ENCODE data around the gene ZMYND8. TPM values are rescaled to one million over a fixed set of nuclear protein-coding genes. Genes with fewer than 3 reads are reported as not detected.

Gene ZMYND8
- total RNA-seq, 1 experiment from 2014 or later: 107 TPM

GRCh38 chr20:47250360-47250759 lies 106.1 kb downstream of the ZMYND8 start:
- H4K20me1 ChIP-seq (ENCODE audit: insufficient read depth): peaks cover 47% of the 10 kb centered on the region
- no peaks in the 10 kb centered on the region for H3K79me2 ChIP-seq (ENCODE audit: low read depth)
- BruUV-seq (replicated peaks): no TSS peak
- H3K36me3 ChIP-seq (ENCODE audit: low read depth): peaks cover 63% of the 10 kb centered on the region
- CTCF ChIA-PET: no interaction called here
- H2AFZ ChIP-seq: no peak overlapping the region
- POLR2A ChIA-PET (ENCODE audit: unreplicated experiment): no interaction called here
- TF ChIP-seq EZH2 (IDR thresholded peaks at IDR 0.05; ENCODE audit: low read depth): no peak
- TF ChIP-seq, protein P1, sequence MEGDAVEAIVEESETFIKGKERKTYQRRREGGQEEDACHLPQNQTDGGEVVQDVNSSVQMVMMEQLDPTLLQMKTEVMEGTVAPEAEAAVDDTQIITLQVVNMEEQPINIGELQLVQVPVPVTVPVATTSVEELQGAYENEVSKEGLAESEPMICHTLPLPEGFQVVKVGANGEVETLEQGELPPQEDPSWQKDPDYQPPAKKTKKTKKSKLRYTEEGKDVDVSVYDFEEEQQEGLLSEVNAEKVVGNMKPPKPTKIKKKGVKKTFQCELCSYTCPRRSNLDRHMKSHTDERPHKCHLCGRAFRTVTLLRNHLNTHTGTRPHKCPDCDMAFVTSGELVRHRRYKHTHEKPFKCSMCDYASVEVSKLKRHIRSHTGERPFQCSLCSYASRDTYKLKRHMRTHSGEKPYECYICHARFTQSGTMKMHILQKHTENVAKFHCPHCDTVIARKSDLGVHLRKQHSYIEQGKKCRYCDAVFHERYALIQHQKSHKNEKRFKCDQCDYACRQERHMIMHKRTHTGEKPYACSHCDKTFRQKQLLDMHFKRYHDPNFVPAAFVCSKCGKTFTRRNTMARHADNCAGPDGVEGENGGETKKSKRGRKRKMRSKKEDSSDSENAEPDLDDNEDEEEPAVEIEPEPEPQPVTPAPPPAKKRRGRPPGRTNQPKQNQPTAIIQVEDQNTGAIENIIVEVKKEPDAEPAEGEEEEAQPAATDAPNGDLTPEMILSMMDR (conservative IDR thresholded peaks at IDR 0.05): no peak
- H3K9me2 ChIP-seq (ENCODE audit: insufficient read depth): no peaks in the 10 kb centered on the region
- H3F3A ChIP-seq (ENCODE audit: insufficient read depth, low read depth): peaks cover 35% of the 10 kb centered on the region
- no peak overlapping the region for H3K27ac ChIP-seq
- H3K4me3 ChIP-seq: no peak overlapping the region
- intact Hi-C loops (cut with micrococcal nuclease; ENCODE audit: unreplicated experiment): no loop called here
- H3K4me1 ChIP-seq (replicated peaks; ENCODE audit: insufficient read depth): no peaks in the 10 kb centered on the region
- H3K27me3 ChIP-seq (ENCODE audit: insufficient read depth, low read depth): no peaks in the 10 kb centered on the region
- DNase-seq: no peak
- no peak overlapping the region for H3K4me2 ChIP-seq
- H3K9me3 ChIP-seq (ENCODE audit: insufficient read depth, low read depth): no peaks in the 10 kb centered on the region

- CTCF ChIA-PET: interaction anchor here (0.6 kb wide), 1 partner anchor 252 kb away, joined by 5 read pairs; the partner anchor contains the start of gene NCOA3
- TF ChIP-seq, protein P1 (conservative IDR thresholded peaks at IDR 0.05): no peak
- no peak for TF ChIP-seq EZH2 (IDR thresholded peaks at IDR 0.05; ENCODE audit: low read depth)
- POLR2A ChIA-PET (ENCODE audit: unreplicated experiment): interaction anchor here (0.6 kb wide), 1 partner anchor 24 kb away, joined by 4 read pairs; no protein-coding TSS in a partner anchor
Observed at GRCh38 chr20:47249913-47250312, 106.6 kb downstream of the ZMYND8 start.

DNA sequence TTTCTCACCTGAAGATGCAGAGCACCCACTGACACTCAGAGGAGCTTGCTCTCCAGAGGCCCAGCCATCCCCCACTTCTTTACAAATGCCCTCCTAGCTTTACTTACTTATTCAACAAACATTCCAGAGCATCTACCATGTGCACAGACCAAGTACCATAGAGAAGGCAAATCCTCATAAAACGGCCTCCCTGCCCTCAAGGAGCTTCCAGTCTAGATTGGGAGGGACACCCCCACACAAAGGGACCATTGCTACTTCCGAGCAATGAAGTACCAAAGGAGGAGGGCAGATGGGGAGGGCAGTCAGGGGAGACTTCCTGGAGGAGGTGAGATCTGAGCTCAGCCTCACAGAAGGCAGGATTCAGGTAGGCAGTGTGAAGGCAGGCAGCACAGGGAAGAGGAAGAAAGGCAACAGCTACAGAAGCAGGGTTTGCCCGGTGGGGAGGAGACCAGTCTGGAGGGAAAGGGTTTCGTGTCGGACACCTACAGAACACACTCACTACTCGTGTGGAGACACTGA lies 108.0 kb downstream of the ZMYND8 start:
- peaks cover 51% of the 10 kb centered on the region for H4K20me1 ChIP-seq (ENCODE audit: insufficient read depth)
- H3K4me2 ChIP-seq: no peak overlapping the region
- peaks cover 32% of the 10 kb centered on the region for H3F3A ChIP-seq (ENCODE audit: insufficient read depth, low read depth)
- BruUV-seq (replicated peaks): no TSS peak
- no peak for TF ChIP-seq EZH2 (IDR thresholded peaks at IDR 0.05; ENCODE audit: low read depth)
- TF ChIP-seq, protein P1 (conservative IDR thresholded peaks at IDR 0.05): no peak
- CTCF ChIA-PET: interaction anchor here (0.5 kb wide), 1 partner anchor 45 kb away, joined by 3 read pairs; no protein-coding TSS in a partner anchor
- peaks cover 70% of the 10 kb centered on the region for H3K36me3 ChIP-seq (ENCODE audit: low read depth)
- no peak overlapping the region for H3K4me3 ChIP-seq
- H3K9me3 ChIP-seq (ENCODE audit: insufficient read depth, low read depth): no peaks in the 10 kb centered on the region
- intact Hi-C loops (cut with micrococcal nuclease; ENCODE audit: unreplicated experiment): no loop called here
- POLR2A ChIA-PET (ENCODE audit: unreplicated experiment): no interaction called here
- DNase-seq: no peak
- no peak overlapping the region for H3K27ac ChIP-seq
- no peaks in the 10 kb centered on the region; the same call in 1 of the 2 replicates for H3K79me2 ChIP-seq (ENCODE audit: low read depth)
- no peaks in the 10 kb centered on the region for H3K27me3 ChIP-seq (ENCODE audit: insufficient read depth, low read depth)
- H3K4me1 ChIP-seq (replicated peaks; ENCODE audit: insufficient read depth): no peaks in the 10 kb centered on the region
- H3K9me2 ChIP-seq (ENCODE audit: insufficient read depth): no peaks in the 10 kb centered on the region
- no peak overlapping the region for H2AFZ ChIP-seq

More at GRCh38 chr20:47249913-47250312, 106.6 kb downstream of the ZMYND8 start:
- peaks cover 34% of the 10 kb centered on the region for H3F3A ChIP-seq (ENCODE audit: insufficient read depth, low read depth)
- no peaks in the 10 kb centered on the region for H3K79me2 ChIP-seq (ENCODE audit: low read depth)
- H3K36me3 ChIP-seq (ENCODE audit: low read depth): peaks cover 67% of the 10 kb centered on the region
- H4K20me1 ChIP-seq (ENCODE audit: insufficient read depth): peaks cover 47% of the 10 kb centered on the region
- H3K4me2 ChIP-seq: no peak overlapping the region
- H3K27me3 ChIP-seq (ENCODE audit: insufficient read depth, low read depth): no peaks in the 10 kb centered on the region
- H3K9me3 ChIP-seq (ENCODE audit: insufficient read depth, low read depth): no peaks in the 10 kb centered on the region
- H3K9me2 ChIP-seq (ENCODE audit: insufficient read depth): no peaks in the 10 kb centered on the region
- H3K27ac ChIP-seq: no peak overlapping the region
- no TSS peak for BruUV-seq (replicated peaks)
- H3K4me1 ChIP-seq (replicated peaks; ENCODE audit: insufficient read depth): no peaks in the 10 kb centered on the region
- intact Hi-C loops (cut with micrococcal nuclease; ENCODE audit: unreplicated experiment): no loop called here
- H3K4me3 ChIP-seq: no peak overlapping the region
- no peak for DNase-seq
- H2AFZ ChIP-seq: no peak overlapping the region
